Smooth muscle cell (in vitro differentiated cells): Measurements from ENCODE around the gene ASCC2. TPM values are rescaled to one million over a fixed set of nuclear protein-coding genes. Genes with fewer than 3 reads are reported as not detected.

Source experiments
- DNase-seq: peaks from one replicate; lab custom pipeline; 2025; ENCODE audit not compliant: unreplicated experiment; lab: John Stamatoyannopoulos, UW
- H2AFZ ChIP-seq: fragments of 200-600 bp; sonication (generic); 2 replicates; pipeline ENCODE4 v1.6.0; 2016; ENCODE audit warnings: antibody characterized with exemption, low read depth, mild to moderate bottlenecking
- H3F3A ChIP-seq: fragments of 200-600 bp; sonication (generic); 2 replicates; pipeline ENCODE4 v1.6.0; 2017; ENCODE audit warnings: antibody characterized with exemption, low read depth
- H3K27ac ChIP-seq: fragments of 200-600 bp; sonication (generic); 2 replicates; pipeline ENCODE4 v1.5.1; 2016; ENCODE audit warnings: low read depth, mild to moderate bottlenecking
- H3K27me3 ChIP-seq: fragments of 200-600 bp; sonication (generic); 2 replicates; pipeline ENCODE4 v1.6.1; 2016; ENCODE audit warnings: low read depth, mild to moderate bottlenecking
- H3K36me3 ChIP-seq: fragments of 200-600 bp; sonication (generic); 2 replicates; pipeline ENCODE4 v1.5.1; 2016; ENCODE audit warnings: low read depth
- H3K4me1 ChIP-seq: fragments of 200-600 bp; sonication (generic); 2 replicates; pipeline ENCODE4 v1.5.1; 2016; ENCODE audit warnings: low read depth
- H3K4me2 ChIP-seq: fragments of 200-600 bp; sonication (generic); 2 replicates; pipeline ENCODE4 v1.6.0; 2016; ENCODE audit warnings: mild to moderate bottlenecking
- H3K4me3 ChIP-seq: fragments of 200-600 bp; sonication (generic); 2 replicates; pipeline ENCODE4 v1.5.1; 2016; ENCODE audit warnings: mild to moderate bottlenecking
- H3K79me2 ChIP-seq: fragments of 200-600 bp; sonication (generic); 2 replicates; pipeline ENCODE4 v1.6.0; 2016; ENCODE audit warnings: low read depth, mild to moderate bottlenecking
- H3K9ac ChIP-seq: fragments of 200-600 bp; sonication (generic); 2 replicates; pipeline ENCODE4 v1.6.0; 2016; ENCODE audit warnings: low read depth
- H3K9me3 ChIP-seq: fragments of 200-600 bp; sonication (generic); replicated peaks from 2 replicates; pipeline ENCODE4 v1.5.1; 2016; ENCODE audit warnings: low read depth
- H4K20me1 ChIP-seq: fragments of 200-600 bp; sonication (generic); 2 replicates; pipeline ENCODE4 v1.6.0; 2016; ENCODE audit warnings: low read depth
- WGBS: methylation state at CpG from one replicate; pipeline ENCODE4 v1.1.7; 2016; ENCODE audit warnings: low lambda C conversion rate; 5-methylcytosine and 5-hydroxymethylcytosine counted together
- polyA plus RNA-seq: library from polyadenylated mRNA; unstranded; fragments of >200 nt; fragmentation: Nextera tagmentation; extraction: Ambion mirVana; gene quantifications from 2 replicates; pipeline ENCODE4 v1.2.1, GENCODE V29; 2016
- small RNA-seq: library from RNA; depleted of rRNA; stranded (forward); fragments of <200 nt; gene quantifications from one replicate; pipeline ENCODE3, GENCODE V24; 2014
- total RNA-seq: library from RNA; depleted of rRNA; stranded (reverse); fragments of >200 nt; gene quantifications from 2 replicates; pipeline ENCODE4 v1.2.3, GENCODE V29; 2014
- TF ChIP-seq, protein P1 (sequence below): fragments of 200-600 bp; sonication (generic); IDR thresholded peaks from 2 replicates; pipeline ENCODE4 v1.5.1; 2017; ENCODE audit warnings: borderline replicate concordance, mild to moderate bottlenecking, antibody characterized with exemption; ENCODE audit not compliant: insufficient read depth, poor library complexity, severe bottlenecking

ASCC2 gene
- total and polyA plus RNA-seq, 2 experiments from 2014 or later = 32.1 to 58.9 TPM

DNA sequence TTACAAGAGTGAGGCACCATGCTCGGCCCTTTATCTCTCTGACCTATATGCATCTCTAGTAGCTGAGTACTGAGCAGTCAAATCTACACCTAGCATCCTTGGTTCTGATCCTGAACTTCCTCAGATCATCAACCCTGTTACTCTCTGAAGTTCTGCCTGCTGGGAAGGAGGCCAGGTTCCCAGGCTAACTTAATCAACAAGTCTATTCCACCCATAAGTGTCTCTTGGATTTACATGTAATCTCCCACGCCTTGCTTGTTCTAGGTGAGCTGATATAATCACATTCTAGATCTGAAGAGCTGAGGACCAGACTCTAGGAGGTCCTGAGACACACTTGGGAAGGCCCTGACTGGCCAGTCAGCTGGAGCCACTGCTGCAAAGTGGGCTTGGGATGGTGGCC, 96.1 kb downstream of the ASCC2 start:
- H3K27me3 ChIP-seq = no peaks in the 10 kb centered on the region
- no peak overlapping the region for H3K9ac ChIP-seq
- H3K36me3 ChIP-seq = no peaks in the 10 kb centered on the region
- H4K20me1 ChIP-seq = no peaks in the 10 kb centered on the region
- no peak overlapping the region for H3K4me3 ChIP-seq
- H3K4me2 ChIP-seq = no peak overlapping the region
- 100% methylated on average over 2 of the region's 2 CpGs for WGBS
- H3K9me3 ChIP-seq = no peaks in the 10 kb centered on the region
- TF ChIP-seq, protein P1, sequence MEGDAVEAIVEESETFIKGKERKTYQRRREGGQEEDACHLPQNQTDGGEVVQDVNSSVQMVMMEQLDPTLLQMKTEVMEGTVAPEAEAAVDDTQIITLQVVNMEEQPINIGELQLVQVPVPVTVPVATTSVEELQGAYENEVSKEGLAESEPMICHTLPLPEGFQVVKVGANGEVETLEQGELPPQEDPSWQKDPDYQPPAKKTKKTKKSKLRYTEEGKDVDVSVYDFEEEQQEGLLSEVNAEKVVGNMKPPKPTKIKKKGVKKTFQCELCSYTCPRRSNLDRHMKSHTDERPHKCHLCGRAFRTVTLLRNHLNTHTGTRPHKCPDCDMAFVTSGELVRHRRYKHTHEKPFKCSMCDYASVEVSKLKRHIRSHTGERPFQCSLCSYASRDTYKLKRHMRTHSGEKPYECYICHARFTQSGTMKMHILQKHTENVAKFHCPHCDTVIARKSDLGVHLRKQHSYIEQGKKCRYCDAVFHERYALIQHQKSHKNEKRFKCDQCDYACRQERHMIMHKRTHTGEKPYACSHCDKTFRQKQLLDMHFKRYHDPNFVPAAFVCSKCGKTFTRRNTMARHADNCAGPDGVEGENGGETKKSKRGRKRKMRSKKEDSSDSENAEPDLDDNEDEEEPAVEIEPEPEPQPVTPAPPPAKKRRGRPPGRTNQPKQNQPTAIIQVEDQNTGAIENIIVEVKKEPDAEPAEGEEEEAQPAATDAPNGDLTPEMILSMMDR = no peak
- H3K79me2 ChIP-seq = no peaks in the 10 kb centered on the region
- no peak for DNase-seq
- no peak overlapping the region for H3K27ac ChIP-seq
- no peaks in the 10 kb centered on the region for H3K4me1 ChIP-seq
- no peaks in the 10 kb centered on the region for H3F3A ChIP-seq
- H2AFZ ChIP-seq = no peak overlapping the region

DNA sequence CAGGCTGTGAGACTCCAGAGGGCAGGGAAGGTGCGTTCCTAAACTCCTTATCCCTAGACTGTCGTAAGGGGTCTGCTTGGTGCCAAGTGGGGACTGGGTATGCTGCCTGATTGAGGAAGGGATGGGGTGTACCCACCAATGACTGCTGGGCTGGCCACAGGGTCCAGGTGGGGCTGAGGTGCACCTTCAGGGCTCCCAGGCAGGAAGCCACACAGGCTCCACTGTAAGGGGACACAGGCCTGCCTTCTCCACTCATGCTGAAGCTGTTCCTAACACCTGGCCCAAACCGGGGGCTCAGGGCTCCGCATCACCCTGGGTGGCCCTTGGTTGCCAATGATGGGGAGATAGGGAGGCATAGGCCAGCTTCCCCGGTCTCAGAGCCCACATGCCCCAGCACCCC, 97.9 kb downstream of the ASCC2 start:
- Histone ChIP-seq H3K4me1 (no peaks in the 10 kb centered on the region), H3K4me3 (no peak overlapping the region), H3K36me3 (no peaks in the 10 kb centered on the region), H3F3A (no peaks in the 10 kb centered on the region), H3K79me2 (no peaks in the 10 kb centered on the region), H2AFZ (no peak overlapping the region), H3K27me3 (no peaks in the 10 kb centered on the region), H3K4me2 (no peak overlapping the region), H4K20me1 (no peaks in the 10 kb centered on the region), H3K27ac (no peak overlapping the region), H3K9ac (no peak overlapping the region), H3K9me3 (no peaks in the 10 kb centered on the region)
- TF ChIP-seq, protein P1 = no peak
- 96% methylated on average over 5 of the region's 5 CpGs for WGBS
- no peak for DNase-seq

DNA sequence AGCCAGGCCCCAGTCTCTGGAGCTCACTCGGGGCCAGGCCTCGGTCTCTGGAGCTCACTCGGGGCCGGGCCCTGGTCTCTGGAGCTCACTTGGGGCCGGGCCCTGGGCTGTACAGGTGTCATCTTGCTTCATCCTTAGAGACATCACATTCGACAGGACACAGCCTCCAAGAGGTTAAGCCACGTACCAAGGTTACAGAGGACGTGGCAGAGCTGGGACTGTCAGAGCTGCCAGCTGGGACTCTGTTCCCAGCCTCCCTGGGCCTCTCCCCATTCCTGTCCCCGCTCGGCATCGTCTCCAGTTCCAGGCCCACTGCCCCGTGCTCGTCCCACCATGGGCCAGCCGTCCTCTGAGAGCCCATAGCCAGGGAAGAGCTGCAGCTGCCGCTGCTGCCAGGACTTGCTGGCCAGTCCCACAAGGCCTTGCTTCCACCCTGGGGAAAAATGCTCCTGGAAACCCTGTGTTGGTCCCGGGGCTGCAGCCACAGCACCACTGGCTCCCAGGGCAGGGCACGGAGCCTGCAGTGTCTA, 98.7 kb downstream of the ASCC2 start:
- H3K9me3 ChIP-seq = no peaks in the 10 kb centered on the region
- no peaks in the 10 kb centered on the region for H3K4me1 ChIP-seq
- no peaks in the 10 kb centered on the region for H4K20me1 ChIP-seq
- H3K36me3 ChIP-seq = no peaks in the 10 kb centered on the region
- H3K27me3 ChIP-seq = no peaks in the 10 kb centered on the region
- no peak for DNase-seq
- no peaks in the 10 kb centered on the region for H3K79me2 ChIP-seq
- no peak overlapping the region for H3K4me3 ChIP-seq
- H3K4me2 ChIP-seq = no peak overlapping the region
- no peak overlapping the region for H2AFZ ChIP-seq
- 88% methylated on average over 16 of the region's 17 CpGs for WGBS
- no peaks in the 10 kb centered on the region for H3F3A ChIP-seq
- no peak overlapping the region for H3K27ac ChIP-seq
- TF ChIP-seq, protein P1 = no peak
- no peak overlapping the region for H3K9ac ChIP-seq

Small RNA genes within 50 kb of the gene (small RNA-seq; reads per million reads assigned to genes)
- gene RF00019 = not detected

Other genes starting within 250 kb of the ASCC2 start
- gene NF2, start 234.6 kb downstream of the ASCC2 start, total RNA-seq = 21.7 and 25.1 TPM in 2 replicates
- gene NF2, start 234.6 kb downstream of the ASCC2 start, polyA plus RNA-seq = 21.5 and 23.9 TPM in 2 replicates
- not detected in 2 replicates for gene CABP7, start 118.3 kb downstream of the ASCC2 start, total RNA-seq
- gene CABP7, start 118.3 kb downstream of the ASCC2 start, polyA plus RNA-seq = 0.12 TPM in 1 of 2 replicates, not detected in the other
- 22.7 and 26.0 TPM in 2 replicates for gene ZMAT5, start 71.3 kb downstream of the ASCC2 start, total RNA-seq
- gene ZMAT5, start 71.3 kb downstream of the ASCC2 start, polyA plus RNA-seq = 57.0 and 57.8 TPM in 2 replicates
- gene UQCR10, start 70.9 kb downstream of the ASCC2 start, total RNA-seq = 72.3 and 102 TPM in 2 replicates
- gene UQCR10, start 70.9 kb downstream of the ASCC2 start, polyA plus RNA-seq = 296 and 326 TPM in 2 replicates
- 33.0 and 48.9 TPM in 2 replicates for gene MTMR3, start 44.9 kb upstream of the ASCC2 start, total RNA-seq
- gene MTMR3, start 44.9 kb upstream of the ASCC2 start, polyA plus RNA-seq = 15.8 and 21.0 TPM in 2 replicates
- 1.4 TPM in 1 of 2 replicates, not detected in the other for gene HORMAD2, start 242.2 kb upstream of the ASCC2 start, total RNA-seq
- not detected in 2 replicates for gene HORMAD2, start 242.2 kb upstream of the ASCC2 start, polyA plus RNA-seq